Tibial artery (tissue), 4 donors: ENCODE results near the gene LETM1.
"Not testable (repeated sequence)": the region's sequence is repeated elsewhere in the genome, so short reads cannot be mapped to it uniquely, and the experiment has no call there.

Experiments
- DNase-seq, 2 donors: peaks; one replicate each; pipeline ENCODE4 v3.0.0-alpha.2; 2019
- H3K27ac ChIP-seq, 2 donors: fragments of 200-600 bp; sonication (generic) in 1 of 2; 1 replicate in 1 of 2; 2 replicates in 1 of 2; pipeline ENCODE4 v1.5.1; 2018 to 2019; ENCODE audit warnings: mild to moderate bottlenecking in 1 of 2
- H3K27me3 ChIP-seq, 2 donors: fragments of 200-600 bp; sonication (generic) in 1 of 2; one replicate each; pipeline versions ENCODE4 v1.5.1 to v1.6.0; 2016 to 2019
- H3K36me3 ChIP-seq, 3 donors: fragments of 200-600 bp; sonication (generic) in 2 of 3; one replicate each; pipeline ENCODE4 v1.5.1; 2016 to 2019; ENCODE audit warnings: mild to moderate bottlenecking in 2 of 3
- H3K4me1 ChIP-seq, 4 donors: fragments of 200-600 bp; sonication (generic) in 2 of 4; 1 replicate in 3 of 4; 2 replicates in 1 of 4; pipeline ENCODE4 v1.5.1; 2016 to 2019
- H3K4me3 ChIP-seq, 2 donors: fragments of 200-600 bp; sonication (generic) in 1 of 2; 1 replicate in 1 of 2; 2 replicates in 1 of 2; pipeline ENCODE4 v1.5.1; 2018 to 2019; ENCODE audit warnings: mild to moderate bottlenecking in 2 of 2
- H3K9me3 ChIP-seq, 3 donors: fragments of 200-600 bp; sonication (generic) in 1 of 3; one replicate each; pipeline ENCODE4 v1.5.1; 2016 to 2019
- intact Hi-C: fragments of 100-400 bp; cut with DNase I; formaldehyde crosslinking; loops from one replicate; pipeline ENCODE4 v1.15.0; 2023; ENCODE audit warnings: low total_unique reads
- TF ChIP-seq, protein P1 (sequence below), 2 experiments: fragments of 200-600 bp in 1 of 2; fragments of 450-650 bp in 1 of 2; IDR thresholded peaks; one replicate each; pipeline ENCODE4 v1.5.1; 2017 to 2019; ENCODE audit warnings: antibody characterized with exemption in 2 of 2, mild to moderate bottlenecking in 1 of 2, moderate library complexity in 1 of 2

Gene LETM1

GRCh38 chr4:1837069-1837468, 18.9 kb downstream of the LETM1 start:
- H3K36me3 ChIP-seq, result peaks cover 83 to 100% (median 90%) of the 10 kb centered on the region in 3 donors
- no peaks in the 10 kb centered on the region for H3K9me3 ChIP-seq
- H3K4me3 ChIP-seq, result no peak overlapping the region
- intact Hi-C loops, result no loop called here
- no peak overlapping the region for H3K27ac ChIP-seq
- H3K27me3 ChIP-seq, result no peaks in the 10 kb centered on the region
- H3K4me1 ChIP-seq, result peaks cover 0 to 3% (median 0%) of the 10 kb centered on the region in 4 donors
- TF ChIP-seq, protein P1, sequence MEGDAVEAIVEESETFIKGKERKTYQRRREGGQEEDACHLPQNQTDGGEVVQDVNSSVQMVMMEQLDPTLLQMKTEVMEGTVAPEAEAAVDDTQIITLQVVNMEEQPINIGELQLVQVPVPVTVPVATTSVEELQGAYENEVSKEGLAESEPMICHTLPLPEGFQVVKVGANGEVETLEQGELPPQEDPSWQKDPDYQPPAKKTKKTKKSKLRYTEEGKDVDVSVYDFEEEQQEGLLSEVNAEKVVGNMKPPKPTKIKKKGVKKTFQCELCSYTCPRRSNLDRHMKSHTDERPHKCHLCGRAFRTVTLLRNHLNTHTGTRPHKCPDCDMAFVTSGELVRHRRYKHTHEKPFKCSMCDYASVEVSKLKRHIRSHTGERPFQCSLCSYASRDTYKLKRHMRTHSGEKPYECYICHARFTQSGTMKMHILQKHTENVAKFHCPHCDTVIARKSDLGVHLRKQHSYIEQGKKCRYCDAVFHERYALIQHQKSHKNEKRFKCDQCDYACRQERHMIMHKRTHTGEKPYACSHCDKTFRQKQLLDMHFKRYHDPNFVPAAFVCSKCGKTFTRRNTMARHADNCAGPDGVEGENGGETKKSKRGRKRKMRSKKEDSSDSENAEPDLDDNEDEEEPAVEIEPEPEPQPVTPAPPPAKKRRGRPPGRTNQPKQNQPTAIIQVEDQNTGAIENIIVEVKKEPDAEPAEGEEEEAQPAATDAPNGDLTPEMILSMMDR (IDR thresholded peaks at IDR 0.05), result no peak
- DNase-seq, result no peak

DNA sequence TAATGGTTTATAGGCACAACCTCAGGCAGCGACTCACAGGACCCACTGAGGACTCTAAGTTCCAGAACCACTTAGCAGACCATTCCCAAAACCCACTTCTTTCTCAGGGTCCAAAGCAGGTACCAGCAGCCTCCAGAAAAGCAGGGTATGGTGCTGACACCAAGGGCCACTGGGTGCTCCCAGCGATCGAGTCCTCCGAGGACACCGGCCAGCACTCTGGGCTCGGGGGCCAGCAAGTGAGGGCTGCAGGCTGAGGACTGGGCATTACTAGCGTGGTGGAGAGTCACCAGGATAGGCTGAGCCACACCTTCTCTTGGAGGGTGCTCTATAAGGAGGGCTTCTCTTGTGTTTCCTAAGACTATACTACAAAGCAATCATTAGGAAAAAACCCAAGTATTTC, 19.3 kb downstream of the LETM1 start:
- intact Hi-C loops, result no loop called here
- Histone ChIP-seq H3K9me3 (no peaks in the 10 kb centered on the region), H3K4me3 (no peak overlapping the region), H3K27ac (no peak overlapping the region), H3K4me1 (no peaks in the 10 kb centered on the region), H3K27me3 (no peaks in the 10 kb centered on the region), H3K36me3 (peaks cover 87 to 100% (median 95%) of the 10 kb centered on the region in 3 donors)
- TF ChIP-seq, protein P1 (IDR thresholded peaks at IDR 0.05), result no peak
- DNase-seq, result no peak

GRCh38 chr4:1835836-1836235, 20.1 kb downstream of the LETM1 start:
- H3K9me3 ChIP-seq, H3K27me3 ChIP-seq, H3K27ac ChIP-seq, intact Hi-C loops, H3K4me3 ChIP-seq, DNase-seq, H3K4me1 ChIP-seq: not testable (repeated sequence)
- H3K36me3 ChIP-seq, result peaks cover 87 to 100% (median 96%) of the 10 kb centered on the region in 3 donors

GRCh38 chr4:1834047-1834775, 21.7 kb downstream of the LETM1 start:
- Histone ChIP-seq H3K4me3 (no peak overlapping the region), H3K27me3 (no peaks in the 10 kb centered on the region), H3K4me1 (no peaks in the 10 kb centered on the region), H3K36me3 (peaks cover 74 to 97% (median 93%) of the 10 kb centered on the region in 3 donors), H3K27ac (no peak overlapping the region), H3K9me3 (no peaks in the 10 kb centered on the region)
- intact Hi-C loops, result loop anchor here (5.0 kb wide), 1 partner anchor 442 kb away; no protein-coding TSS in a partner anchor
- TF ChIP-seq, protein P1 (IDR thresholded peaks at IDR 0.05), result no peak
- DNase-seq, result no peak

DNA sequence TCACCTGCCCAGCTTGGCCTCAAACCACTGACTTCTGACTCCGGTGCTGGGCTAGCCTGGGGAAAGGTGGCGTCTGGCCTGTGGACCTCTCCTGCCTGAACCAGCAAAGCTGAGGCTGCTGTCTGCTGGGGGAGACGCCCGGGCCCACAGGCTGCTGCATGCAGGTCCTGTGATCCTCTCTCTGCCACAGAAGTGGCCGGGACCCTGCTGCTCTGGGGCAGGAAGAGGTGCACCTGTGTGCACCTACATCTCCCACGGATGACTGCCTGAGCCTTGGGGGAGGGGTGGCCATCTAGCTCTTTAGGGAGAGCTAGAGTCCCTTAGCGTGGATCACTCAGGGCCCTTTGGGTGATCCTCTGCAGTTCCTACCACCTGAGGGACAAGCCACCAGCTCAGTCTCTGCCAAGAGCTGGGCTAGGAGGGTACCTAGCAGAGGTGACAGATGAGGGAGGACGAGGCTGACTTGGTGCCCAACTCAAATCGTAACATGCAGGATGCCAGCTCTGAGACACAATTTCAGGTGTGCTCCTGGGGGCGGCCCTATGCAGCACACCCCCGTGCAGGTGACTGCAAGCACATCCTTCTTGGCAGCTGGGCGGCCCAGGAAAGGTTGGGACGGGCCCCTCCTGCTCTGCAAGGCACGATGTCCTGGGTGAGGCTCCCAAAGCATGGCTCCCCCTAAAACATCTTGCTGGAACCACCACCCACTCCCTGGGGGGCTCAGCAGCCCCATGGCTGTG, 22.5 kb downstream of the LETM1 start:
- intact Hi-C loops, result loop anchor here (5.0 kb wide), 1 partner anchor 441 kb away; no protein-coding TSS in a partner anchor
- no peaks in the 10 kb centered on the region for H3K4me1 ChIP-seq
- TF ChIP-seq, protein P1 (IDR thresholded peaks at IDR 0.05), result no peak
- H3K36me3 ChIP-seq, result peaks cover 67 to 90% (median 87%) of the 10 kb centered on the region in 3 donors
- H3K27me3 ChIP-seq, result no peaks in the 10 kb centered on the region
- no peaks in the 10 kb centered on the region for H3K9me3 ChIP-seq
- no peak for DNase-seq
- no peak overlapping the region for H3K27ac ChIP-seq
- H3K4me3 ChIP-seq, result no peak overlapping the region

GRCh38 chr4:1832690-1833089, 23.3 kb downstream of the LETM1 start:
- no peak for DNase-seq
- peaks cover 59 to 83% (median 79%) of the 10 kb centered on the region in 3 donors for H3K36me3 ChIP-seq
- no peak overlapping the region for H3K4me3 ChIP-seq
- no peak overlapping the region for H3K27ac ChIP-seq
- intact Hi-C loops, result loop anchor here (5.0 kb wide), 1 partner anchor 440 kb away; no protein-coding TSS in a partner anchor
- H3K27me3 ChIP-seq, result no peaks in the 10 kb centered on the region
- TF ChIP-seq, protein P1 (IDR thresholded peaks at IDR 0.05), result no peak
- no peaks in the 10 kb centered on the region for H3K4me1 ChIP-seq
- no peaks in the 10 kb centered on the region for H3K9me3 ChIP-seq
